ENCODE data around the gene RBMY1B. TPM values are rescaled to one million over a fixed set of nuclear protein-coding genes. Genes with fewer than 3 reads are reported as not detected.

The RBMY1B gene
- not detected for total RNA-seq

GRCh38 chrY:21511038-21511437, at the start of gene RBMY1B:
TSS of gene RBMY1B (plus strand) at chrY:21511338. CDS start at chrY:21513351, 2,013 bp downstream.

GRCh38 chrY:21534579-21534978, 23.4 kb downstream of the RBMY1B start, which contains the start of gene RBMY1A1:
TSS of gene RBMY1A1 (plus strand) at chrY:21534879. CDS start at chrY:21536892, 2,013 bp downstream.

Other genes with a start within 250 kb of the RBMY1B start
- not detected for gene RBMY1A1, start 23.5 kb downstream of the RBMY1B start, total RNA-seq

All from diencephalon (tissue), 1 donor.